Effector memory CD4-positive, alpha-beta T cell (primary cell): ENCODE measurements around the gene C20orf173.

Source experiments
- DNase-seq, 3 donors: peaks; one replicate each; pipeline ENCODE4 v3.0.0-alpha.2; 2020
- H3K27ac ChIP-seq: 2 replicates; pipeline ENCODE4 v1.7.0; 2013; ENCODE audit warnings: mild to moderate bottlenecking, low read length, moderate library complexity; ENCODE audit not compliant: insufficient read depth, poor library complexity, severe bottlenecking
- H3K27me3 ChIP-seq: replicated peaks from 2 replicates; pipeline ENCODE4 v1.7.0; 2013; ENCODE audit warnings: mild to moderate bottlenecking, low read length; ENCODE audit not compliant: insufficient read depth, control insufficient read depth, poor library complexity, severe bottlenecking
- H3K36me3 ChIP-seq: 2 replicates; pipeline ENCODE4 v1.7.0; 2013; ENCODE audit warnings: mild to moderate bottlenecking, low read length, moderate library complexity; ENCODE audit not compliant: control insufficient read depth, insufficient read depth
- H3K4me1 ChIP-seq: 2 replicates; pipeline ENCODE4 v1.7.0; 2013; ENCODE audit warnings: low read length, mild to moderate bottlenecking; ENCODE audit not compliant: control insufficient read depth, insufficient read depth, poor library complexity, severe bottlenecking
- H3K4me3 ChIP-seq: 2 replicates; pipeline ENCODE4 v1.7.0; 2013; ENCODE audit warnings: low read length, low read depth, mild to moderate bottlenecking; ENCODE audit not compliant: insufficient read depth, poor library complexity, severe bottlenecking
- H3K9me3 ChIP-seq: 2 replicates; pipeline ENCODE4 v1.7.0; 2013; ENCODE audit warnings: mild to moderate bottlenecking, low read length, moderate library complexity; ENCODE audit not compliant: control insufficient read depth

Gene C20orf173

GRCh38 chr20:35510951-35511735, 18.3 kb downstream of the C20orf173 start:
- no peak for DNase-seq
- H3K9me3 ChIP-seq = no peaks in the 10 kb centered on the region
- H3K27ac ChIP-seq = no peak overlapping the region
- no peak overlapping the region for H3K4me3 ChIP-seq
- no peaks in the 10 kb centered on the region for H3K4me1 ChIP-seq
- no peaks in the 10 kb centered on the region for H3K27me3 ChIP-seq
- peaks cover 77% of the 10 kb centered on the region for H3K36me3 ChIP-seq

- Histone ChIP-seq H3K27ac (no peak overlapping the region), H3K9me3 (no peaks in the 10 kb centered on the region), H3K4me1 (no peaks in the 10 kb centered on the region), H3K36me3 (peaks cover 90% of the 10 kb centered on the region), H3K27me3 (no peaks in the 10 kb centered on the region), H3K4me3 (no peak overlapping the region)
- no peak for DNase-seq
These were observed 20.8 kb downstream of the C20orf173 start for GRCh38 chr20:35508493-35509218.

GRCh38 chr20:35506872-35507638, 22.4 kb downstream of the C20orf173 start:
- H3K27me3 ChIP-seq = no peaks in the 10 kb centered on the region
- no peaks in the 10 kb centered on the region for H3K9me3 ChIP-seq
- H3K27ac ChIP-seq = no peak overlapping the region
- no peaks in the 10 kb centered on the region for H3K4me1 ChIP-seq
- DNase-seq = no peak
- peaks cover 99% of the 10 kb centered on the region for H3K36me3 ChIP-seq
- no peak overlapping the region for H3K4me3 ChIP-seq

- Histone ChIP-seq H3K4me3 (no peak overlapping the region), H3K27me3 (no peaks in the 10 kb centered on the region), H3K9me3 (no peaks in the 10 kb centered on the region), H3K36me3 (peaks cover 99% of the 10 kb centered on the region), H3K27ac (no peak overlapping the region), H3K4me1 (no peaks in the 10 kb centered on the region)
- no peak for DNase-seq
These were observed 23.3 kb downstream of the C20orf173 start for GRCh38 chr20:35506179-35506578.

GRCh38 chr20:35504751-35505150, 24.7 kb downstream of the C20orf173 start:
- H3K9me3 ChIP-seq = no peaks in the 10 kb centered on the region
- H3K36me3 ChIP-seq = peaks cover 99% of the 10 kb centered on the region
- no peaks in the 10 kb centered on the region for H3K27me3 ChIP-seq
- H3K27ac ChIP-seq = no peak overlapping the region
- no peak overlapping the region for H3K4me3 ChIP-seq
- no peaks in the 10 kb centered on the region for H3K4me1 ChIP-seq
- no peak for DNase-seq

- peaks cover 99% of the 10 kb centered on the region for H3K36me3 ChIP-seq
- H3K9me3 ChIP-seq = no peaks in the 10 kb centered on the region
- no peaks in the 10 kb centered on the region for H3K4me1 ChIP-seq
- no peak overlapping the region for H3K4me3 ChIP-seq
- H3K27me3 ChIP-seq = no peaks in the 10 kb centered on the region
- DNase-seq = no peak
- H3K27ac ChIP-seq = no peak overlapping the region
These were observed 25.5 kb downstream of the C20orf173 start for GRCh38 chr20:35503841-35504561.

- Histone ChIP-seq H3K4me3 (no peak overlapping the region), H3K9me3 (no peaks in the 10 kb centered on the region), H3K36me3 (peaks cover 99% of the 10 kb centered on the region), H3K27ac (no peak overlapping the region), H3K27me3 (no peaks in the 10 kb centered on the region), H3K4me1 (no peaks in the 10 kb centered on the region)
- no peak for DNase-seq
These were observed 26.2 kb downstream of the C20orf173 start for GRCh38 chr20:35503281-35503680.

- Histone ChIP-seq H3K4me3 (no peak overlapping the region), H3K27ac (no peak overlapping the region), H3K27me3 (no peaks in the 10 kb centered on the region), H3K9me3 (no peaks in the 10 kb centered on the region), H3K4me1 (no peaks in the 10 kb centered on the region), H3K36me3 (peaks cover 99% of the 10 kb centered on the region)
- DNase-seq = no peak
These were observed 27.1 kb downstream of the C20orf173 start for GRCh38 chr20:35502352-35502751.

GRCh38 chr20:35499271-35499670, 30.2 kb downstream of the C20orf173 start:
- Histone ChIP-seq H3K36me3 (peaks cover 100% of the 10 kb centered on the region), H3K27ac (no peak overlapping the region), H3K4me1 (no peaks in the 10 kb centered on the region), H3K27me3 (no peaks in the 10 kb centered on the region), H3K4me3 (no peak overlapping the region), H3K9me3 (no peaks in the 10 kb centered on the region)
- DNase-seq = no peak
